Activated CD4-positive, alpha-beta T cell treated with anti-CD3 and anti-CD28 coated beads, Interleukin-2, amount 10 ng/mL, durations not matched to agents 7 days and 5 days (primary cell): ENCODE results near the gene PADI3. TPM values are rescaled to one million over a fixed set of nuclear protein-coding genes. Genes with fewer than 3 reads are reported as not detected.

Experiments used
- CTCF ChIA-PET: fragments of 350-600 bp; sonication (Branson Sonifier 250); formaldehyde crosslinking; loops from one replicate; lab custom pipeline; 2021; ENCODE audit warnings: antibody characterized with exemption; lab: Charles Lee
- POLR2A ChIA-PET: fragments of 350-600 bp; sonication (Branson Sonifier 250); formaldehyde crosslinking; loops from one replicate; lab custom pipeline; 2021; ENCODE audit warnings: antibody characterized with exemption; lab: Charles Lee
- DNase-seq: peaks from one replicate; pipeline ENCODE4 v3.0.0-alpha.2; 2020
- H3K27ac Mint-ChIP-seq: one replicate; pipeline ENCODE4 v1.8.0; 2021; ENCODE audit warnings: mild to moderate bottlenecking, moderate library complexity, mixed read lengths
- H3K27me3 Mint-ChIP-seq: one replicate; pipeline ENCODE4 v1.8.0; 2021; ENCODE audit warnings: mixed read lengths
- H3K36me3 Mint-ChIP-seq: one replicate; pipeline ENCODE4 v1.8.0; 2021; ENCODE audit warnings: low read depth, mixed read lengths
- H3K4me1 Mint-ChIP-seq: one replicate; pipeline ENCODE4 v1.8.0; 2021; ENCODE audit warnings: mixed read lengths
- H3K4me3 Mint-ChIP-seq: one replicate; pipeline ENCODE4 v1.8.0; 2021; ENCODE audit warnings: mild to moderate bottlenecking, moderate library complexity, mixed read lengths
- H3K9me3 Mint-ChIP-seq: one replicate; pipeline ENCODE4 v1.8.0; 2021; ENCODE audit warnings: mixed read lengths
- total RNA-seq, 2 experiments: library from RNA; stranded (reverse); gene quantifications; one replicate each; pipeline ENCODE4 v1.2.3, GENCODE V29; 2021

Gene PADI3, protein sequence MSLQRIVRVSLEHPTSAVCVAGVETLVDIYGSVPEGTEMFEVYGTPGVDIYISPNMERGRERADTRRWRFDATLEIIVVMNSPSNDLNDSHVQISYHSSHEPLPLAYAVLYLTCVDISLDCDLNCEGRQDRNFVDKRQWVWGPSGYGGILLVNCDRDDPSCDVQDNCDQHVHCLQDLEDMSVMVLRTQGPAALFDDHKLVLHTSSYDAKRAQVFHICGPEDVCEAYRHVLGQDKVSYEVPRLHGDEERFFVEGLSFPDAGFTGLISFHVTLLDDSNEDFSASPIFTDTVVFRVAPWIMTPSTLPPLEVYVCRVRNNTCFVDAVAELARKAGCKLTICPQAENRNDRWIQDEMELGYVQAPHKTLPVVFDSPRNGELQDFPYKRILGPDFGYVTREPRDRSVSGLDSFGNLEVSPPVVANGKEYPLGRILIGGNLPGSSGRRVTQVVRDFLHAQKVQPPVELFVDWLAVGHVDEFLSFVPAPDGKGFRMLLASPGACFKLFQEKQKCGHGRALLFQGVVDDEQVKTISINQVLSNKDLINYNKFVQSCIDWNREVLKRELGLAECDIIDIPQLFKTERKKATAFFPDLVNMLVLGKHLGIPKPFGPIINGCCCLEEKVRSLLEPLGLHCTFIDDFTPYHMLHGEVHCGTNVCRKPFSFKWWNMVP
- total RNA-seq, result not detected

DNA sequence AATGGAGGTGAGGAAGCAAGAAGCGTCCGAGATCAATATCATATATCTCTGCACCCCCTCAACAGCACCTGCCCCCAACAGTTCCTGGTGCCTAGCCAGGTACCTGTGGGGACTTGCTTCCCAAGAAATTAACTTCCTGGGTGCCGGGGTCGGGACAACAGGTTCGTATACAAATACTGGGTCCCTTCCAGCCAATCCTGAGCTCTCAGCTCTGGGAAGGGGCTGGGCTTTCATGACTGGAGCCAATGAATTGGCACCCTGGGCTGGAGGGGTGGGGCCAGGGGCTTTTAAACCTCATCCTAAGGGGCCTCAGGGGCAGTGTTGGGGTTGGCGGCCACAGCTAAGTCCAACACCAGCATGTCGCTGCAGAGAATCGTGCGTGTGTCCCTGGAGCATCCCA, at the start of gene PADI3:
Gene PADI3 (plus strand): TSS at position 318 of the 400 bp plus-strand sequence. CDS start 40 bp downstream, at position 358.
- H3K4me3 Mint-ChIP-seq, result no peak within 1 kb of the TSS
- POLR2A ChIA-PET, result no interaction called here
- CTCF ChIA-PET, result no interaction called here
- no peaks in the 10 kb centered on the region for H3K9me3 Mint-ChIP-seq
- H3K4me1 Mint-ChIP-seq, result no peaks in the 10 kb centered on the region
- no peaks in the 10 kb centered on the region for H3K36me3 Mint-ChIP-seq
- no peak for DNase-seq
- H3K27me3 Mint-ChIP-seq, result no peaks in the 10 kb centered on the region
- H3K27ac Mint-ChIP-seq, result no peak within 1 kb of the TSS

DNA sequence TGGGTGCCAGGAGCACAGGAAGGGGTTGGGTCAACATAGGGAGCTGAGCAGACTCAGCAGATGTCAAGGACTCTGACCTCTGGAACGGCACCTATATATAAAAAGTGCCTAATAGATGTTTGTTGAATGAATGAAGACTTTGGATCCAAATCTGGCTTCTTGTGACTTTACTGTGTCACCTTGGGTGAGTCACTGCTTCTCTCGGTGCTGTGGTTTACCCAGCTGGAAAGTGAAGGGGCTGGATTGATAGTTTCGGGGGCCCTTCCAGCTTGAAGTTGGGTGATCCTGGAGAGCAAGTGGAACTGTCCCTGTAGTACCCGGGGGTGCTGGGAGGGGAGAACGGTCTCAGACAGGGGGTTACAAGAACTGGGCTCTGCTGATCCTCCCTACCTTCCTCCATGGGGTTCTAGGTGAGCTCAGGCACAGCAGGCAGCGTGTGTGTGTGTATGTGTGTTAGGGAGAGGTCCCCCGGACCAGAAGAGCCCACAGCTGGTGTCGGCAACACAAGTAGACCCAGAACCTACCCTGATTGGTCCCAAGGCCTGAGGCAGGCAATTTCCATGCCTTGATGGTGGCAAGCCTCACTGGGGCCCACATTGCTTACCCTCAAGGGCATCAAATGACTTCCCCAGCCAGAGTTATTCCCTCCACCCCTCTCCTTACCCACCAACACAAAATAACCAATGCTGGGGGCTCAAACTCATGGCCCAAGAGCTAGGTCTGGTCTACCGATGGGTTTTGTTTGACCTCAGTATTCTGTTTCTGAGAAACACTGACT, 49.4 kb upstream of the PADI3 start:
- no peak overlapping the region for H3K4me3 Mint-ChIP-seq
- H3K27ac Mint-ChIP-seq, result no peak overlapping the region
- ChIA-PET POLR2A (no interaction called here), CTCF (interaction anchor here (1.1 to 1.6 kb wide), 3 partner anchors 9 to 13 kb away, joined by 3 to 4 read pairs (median 3); no protein-coding TSS in a partner anchor)
- H3K4me1 Mint-ChIP-seq, result peaks cover 45% of the 10 kb centered on the region
- peaks cover 16% of the 10 kb centered on the region for H3K27me3 Mint-ChIP-seq
- no peaks in the 10 kb centered on the region for H3K9me3 Mint-ChIP-seq
- H3K36me3 Mint-ChIP-seq, result no peaks in the 10 kb centered on the region
- no peak for DNase-seq

DNA sequence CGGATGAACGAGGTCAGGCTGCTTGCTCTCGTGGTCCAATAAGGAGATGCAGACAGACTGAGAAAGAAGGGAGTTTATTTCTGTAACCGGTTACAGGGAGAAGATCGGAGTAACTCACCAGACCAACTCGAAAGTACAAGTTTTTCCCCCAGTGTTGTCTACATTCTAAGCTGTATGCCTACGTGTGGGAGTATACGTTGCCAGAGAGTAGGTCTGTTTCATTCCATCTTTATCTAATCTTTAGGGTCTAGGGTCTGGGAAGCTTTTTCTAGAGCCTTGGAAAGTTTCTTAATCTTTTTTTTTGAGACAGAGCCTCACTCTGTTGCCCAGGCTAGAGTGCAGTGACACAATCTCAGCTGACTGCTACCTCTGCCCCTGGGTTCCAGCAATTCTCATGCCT, 48.7 kb upstream of the PADI3 start:
- Mint-ChIP-seq H3K4me1 (peaks cover 47% of the 10 kb centered on the region), H3K4me3 (no peak overlapping the region), H3K27ac (no peak overlapping the region), H3K9me3 (no peaks in the 10 kb centered on the region), H3K36me3 (no peaks in the 10 kb centered on the region), H3K27me3 (peaks cover 23% of the 10 kb centered on the region)
- CTCF ChIA-PET, result interaction anchor here (1.6 kb wide), 1 partner anchor 14 kb away, joined by 3 read pairs; no protein-coding TSS in a partner anchor
- DNase-seq, result no peak
- POLR2A ChIA-PET, result no interaction called here

DNA sequence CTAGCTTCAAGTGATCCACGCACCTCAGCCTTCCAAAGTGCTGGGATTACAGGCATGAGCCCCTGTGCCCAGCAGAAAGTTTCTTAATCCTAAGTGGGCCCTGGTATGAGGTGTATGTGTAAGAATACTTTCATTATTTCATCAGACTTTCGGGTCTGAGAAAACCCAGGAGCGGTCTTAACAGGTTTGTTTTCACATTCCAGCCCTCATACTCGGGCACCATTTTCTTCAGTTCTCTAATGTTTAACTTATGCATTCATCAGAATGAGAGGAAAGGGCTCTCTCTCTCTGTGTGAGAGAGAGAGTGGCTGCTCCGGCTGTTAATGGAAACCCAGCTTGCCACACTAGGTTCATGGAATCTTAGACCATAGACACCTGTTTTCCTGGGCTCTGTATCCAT, 48.1 kb upstream of the PADI3 start:
- Mint-ChIP-seq H3K27me3 (peaks cover 26% of the 10 kb centered on the region), H3K36me3 (no peaks in the 10 kb centered on the region), H3K4me1 (peaks cover 47% of the 10 kb centered on the region), H3K4me3 (no peak overlapping the region), H3K9me3 (no peaks in the 10 kb centered on the region), H3K27ac (no peak overlapping the region)
- CTCF ChIA-PET, result interaction anchor here (1.6 kb wide), 1 partner anchor 14 kb away, joined by 3 read pairs; no protein-coding TSS in a partner anchor
- no peak for DNase-seq
- POLR2A ChIA-PET, result no interaction called here

DNA sequence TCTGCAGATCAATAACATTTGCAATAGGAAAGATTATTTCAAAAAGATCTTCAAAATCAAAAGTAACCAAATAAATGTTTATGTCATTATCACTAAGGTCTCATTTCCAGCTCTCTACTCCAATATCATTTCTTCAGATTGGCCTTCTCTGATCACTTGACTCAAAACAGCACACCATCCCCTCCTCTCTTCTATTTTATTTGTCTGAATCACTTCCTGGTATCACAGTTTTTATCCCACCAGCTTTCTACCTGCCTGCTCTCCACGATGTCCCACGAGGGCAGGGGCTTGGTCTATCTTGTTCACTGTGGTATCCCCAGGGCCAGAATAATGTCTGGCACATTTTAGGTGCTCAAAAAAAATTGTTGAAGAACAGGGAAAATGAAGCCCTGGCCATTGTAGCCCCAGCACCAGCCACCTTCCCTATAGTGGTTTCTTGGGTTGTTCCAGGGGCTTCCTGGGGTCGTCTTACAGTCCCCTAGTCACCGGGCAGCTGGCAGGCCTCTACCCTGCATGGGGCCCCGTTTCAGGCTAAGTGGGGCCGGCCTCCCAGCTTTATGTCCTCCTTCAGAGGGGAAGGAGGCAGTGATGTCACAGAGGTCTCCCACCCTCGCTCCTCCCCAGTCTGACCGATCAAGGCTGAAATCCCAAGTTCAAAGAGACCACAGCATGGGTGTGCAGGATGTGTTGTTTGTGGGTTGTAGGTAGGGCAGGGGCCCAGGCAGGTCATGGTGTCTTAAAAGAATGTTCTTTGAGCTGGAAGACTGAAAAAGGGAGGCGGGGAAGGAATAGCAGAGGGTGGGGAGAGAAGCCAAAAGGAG, 47.5 kb upstream of the PADI3 start:
- Mint-ChIP-seq H3K4me3 (peak overlapping the region; percentile 59), H3K27me3 (peaks cover 29% of the 10 kb centered on the region), H3K36me3 (no peaks in the 10 kb centered on the region), H3K4me1 (peaks cover 48% of the 10 kb centered on the region), H3K27ac (peak overlapping the region; percentile 87), H3K9me3 (no peaks in the 10 kb centered on the region)
- POLR2A ChIA-PET, result no interaction called here
- peak; percentile 60 for DNase-seq
- CTCF ChIA-PET, result interaction anchor here (0.6 kb wide), 1 partner anchor 72 kb away, joined by 3 read pairs; no protein-coding TSS in a partner anchor

DNA sequence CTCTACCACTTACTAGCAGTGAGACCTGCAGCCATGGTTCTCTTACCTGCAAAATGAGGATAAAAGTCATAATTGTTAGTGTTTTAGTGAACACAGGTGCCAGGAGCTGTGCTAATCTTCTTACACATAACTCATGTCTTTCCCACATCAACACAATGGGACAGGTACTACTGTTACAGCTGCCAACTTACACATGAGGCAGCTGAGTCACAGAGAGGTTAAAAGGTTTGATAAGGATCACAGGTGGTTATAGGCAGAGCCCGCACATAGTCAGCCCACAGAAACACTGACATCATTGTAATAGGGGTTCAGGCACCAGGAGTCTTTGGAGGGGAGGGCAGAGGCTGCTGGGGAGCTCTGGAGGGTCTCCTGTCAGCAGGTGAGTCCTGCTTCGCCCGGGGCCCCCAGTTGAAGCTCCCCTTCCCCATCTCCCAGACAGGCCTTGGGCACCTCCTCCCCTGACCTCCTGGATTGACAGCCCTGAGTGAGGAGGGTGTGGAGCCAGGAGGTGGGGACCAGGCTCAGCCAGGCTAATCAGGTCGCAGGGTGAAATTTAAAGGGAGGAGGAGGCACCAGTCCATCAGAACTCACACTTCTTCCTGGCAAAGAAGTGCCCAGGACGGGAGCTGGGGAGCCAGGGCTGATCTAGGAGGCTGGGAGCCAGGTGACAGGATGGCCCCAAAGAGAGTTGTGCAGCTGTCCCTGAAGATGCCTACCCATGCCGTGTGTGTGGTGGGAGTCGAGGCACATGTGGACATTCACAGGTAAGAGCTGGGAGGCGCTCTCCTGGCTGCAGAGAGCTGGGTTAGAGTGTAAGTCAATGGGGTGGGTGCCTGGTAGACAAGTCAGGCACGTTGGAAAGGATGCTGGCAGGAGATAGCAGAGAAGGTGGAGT, 44.1 kb upstream of the PADI3 start, which contains the start of gene PADI1:
Gene PADI1 (plus strand): TSS at position 583 of the 895 bp plus-strand sequence. CDS start 90 bp downstream, at position 673.
- no peaks in the 10 kb centered on the region for H3K9me3 Mint-ChIP-seq
- ChIA-PET CTCF (interaction anchor here (0.9 to 1.4 kb wide), 2 partner anchors 8 to 35 kb away, joined by 3 to 4 read pairs; no protein-coding TSS in a partner anchor), POLR2A (no interaction called here)
- no peak within 1 kb of the TSS for H3K27ac Mint-ChIP-seq
- H3K4me1 Mint-ChIP-seq, result peaks cover 60% of the 10 kb centered on the region
- peaks cover 29% of the 10 kb centered on the region for H3K27me3 Mint-ChIP-seq
- no peak within 1 kb of the TSS for H3K4me3 Mint-ChIP-seq
- H3K36me3 Mint-ChIP-seq, result no peaks in the 10 kb centered on the region
- no peak for DNase-seq

DNA sequence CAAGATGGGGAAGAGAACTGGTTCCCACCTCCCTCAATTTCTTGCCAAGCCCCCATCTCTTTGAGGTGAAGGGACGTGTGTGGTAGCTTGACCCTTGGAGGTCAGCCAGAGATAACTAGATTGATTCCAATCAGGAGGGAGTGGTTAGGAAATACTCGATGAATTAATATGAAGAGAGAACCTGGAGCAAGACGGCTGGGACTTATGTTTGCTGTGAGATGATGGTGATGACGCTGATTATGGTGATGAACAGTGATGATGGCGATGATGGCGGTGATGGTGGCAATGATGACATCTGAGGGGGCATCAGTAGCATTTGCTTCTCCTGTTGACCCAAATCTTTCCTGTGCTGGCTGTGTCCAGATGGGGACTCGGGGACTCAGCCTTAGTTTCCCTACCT, 43.2 kb upstream of the PADI3 start:
- no peak for DNase-seq
- Mint-ChIP-seq H3K4me3 (no peak overlapping the region), H3K4me1 (peaks cover 59% of the 10 kb centered on the region), H3K27ac (no peak overlapping the region), H3K27me3 (peaks cover 29% of the 10 kb centered on the region), H3K36me3 (no peaks in the 10 kb centered on the region), H3K9me3 (no peaks in the 10 kb centered on the region)
- ChIA-PET POLR2A (no interaction called here), CTCF (interaction anchor here (1.4 kb wide), 1 partner anchor 36 kb away, joined by 4 read pairs; no protein-coding TSS in a partner anchor)

DNA sequence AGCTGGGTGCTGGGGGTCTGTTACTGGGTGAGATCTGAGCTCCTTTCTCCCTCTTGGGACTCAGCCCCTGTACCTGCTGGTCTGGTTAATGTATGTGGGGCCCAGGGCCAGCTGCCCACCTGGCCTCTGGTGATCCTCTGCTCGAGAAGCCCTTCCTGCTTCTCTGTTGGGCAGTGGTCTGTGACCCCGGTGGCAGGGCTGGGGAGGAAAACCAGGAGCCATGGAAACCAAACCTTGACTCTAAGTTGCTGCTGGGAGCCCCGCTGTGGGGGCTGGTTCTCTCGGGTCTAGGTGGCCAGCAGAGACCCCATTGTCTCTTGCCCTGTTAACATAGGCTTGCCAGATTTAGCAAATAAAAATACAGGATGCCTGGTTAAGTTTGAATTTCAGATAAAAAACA, 42.7 kb upstream of the PADI3 start:
- DNase-seq, result no peak
- peaks cover 53% of the 10 kb centered on the region for H3K4me1 Mint-ChIP-seq
- H3K9me3 Mint-ChIP-seq, result no peaks in the 10 kb centered on the region
- H3K27me3 Mint-ChIP-seq, result peaks cover 29% of the 10 kb centered on the region
- no peaks in the 10 kb centered on the region for H3K36me3 Mint-ChIP-seq
- no peak overlapping the region for H3K27ac Mint-ChIP-seq
- CTCF ChIA-PET, result interaction anchor here (1.4 kb wide), 1 partner anchor 36 kb away, joined by 4 read pairs; no protein-coding TSS in a partner anchor
- no peak overlapping the region for H3K4me3 Mint-ChIP-seq
- POLR2A ChIA-PET, result no interaction called here

DNA sequence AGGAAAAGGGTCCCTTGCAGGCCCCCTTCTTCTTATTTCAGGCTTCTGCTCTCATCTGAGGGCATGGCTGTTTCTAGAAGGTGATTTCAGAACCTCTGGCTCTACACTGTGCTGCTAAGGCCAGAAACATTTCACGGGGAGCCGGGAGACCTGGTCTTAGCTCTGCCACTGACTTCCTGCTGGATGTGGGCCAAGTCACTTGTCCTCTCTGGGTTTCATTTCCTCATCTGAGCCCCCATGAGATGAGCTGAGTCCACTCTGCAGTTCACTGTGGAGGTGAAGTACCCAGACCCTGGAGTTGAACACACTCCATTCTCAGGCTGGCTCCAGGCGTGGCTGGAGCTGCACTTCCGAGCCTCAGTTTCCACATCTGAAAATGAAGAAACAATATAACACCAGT, 41.9 kb upstream of the PADI3 start:
- ChIA-PET CTCF (interaction anchor here (1.0 to 1.2 kb wide), 2 partner anchors 15 to 23 kb away, joined by 3 to 4 read pairs; no protein-coding TSS in a partner anchor), POLR2A (no interaction called here)
- Mint-ChIP-seq H3K27ac (no peak overlapping the region), H3K4me1 (peaks cover 48% of the 10 kb centered on the region), H3K9me3 (no peaks in the 10 kb centered on the region), H3K4me3 (no peak overlapping the region), H3K36me3 (no peaks in the 10 kb centered on the region), H3K27me3 (peaks cover 29% of the 10 kb centered on the region)
- DNase-seq, result no peak

DNA sequence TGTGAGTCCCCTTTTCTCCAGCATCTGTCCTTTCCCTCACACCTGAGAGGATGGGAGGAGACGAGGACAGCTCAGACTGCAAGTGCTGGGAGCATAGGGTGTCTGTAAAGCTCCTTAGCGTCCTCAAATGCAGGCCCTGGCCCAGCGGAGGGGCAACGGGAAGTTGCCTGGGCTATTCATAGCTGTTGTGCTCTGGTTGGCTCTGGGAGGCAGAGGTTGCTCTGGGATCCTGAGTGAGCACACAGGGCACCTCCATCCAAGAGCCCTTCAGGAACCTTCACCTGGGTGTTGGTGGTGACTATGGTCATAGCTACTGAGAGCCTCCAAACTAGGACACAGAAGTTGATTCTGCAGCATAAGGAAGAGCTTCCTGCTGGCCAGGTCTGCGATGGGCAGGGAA, 41.4 kb upstream of the PADI3 start:
- Mint-ChIP-seq H3K36me3 (no peaks in the 10 kb centered on the region), H3K27me3 (peaks cover 32% of the 10 kb centered on the region), H3K4me1 (peaks cover 48% of the 10 kb centered on the region), H3K4me3 (no peak overlapping the region), H3K9me3 (no peaks in the 10 kb centered on the region), H3K27ac (no peak overlapping the region)
- POLR2A ChIA-PET, result no interaction called here
- DNase-seq, result no peak
- CTCF ChIA-PET, result interaction anchor here (0.8 to 1.2 kb wide), 3 partner anchors 15 to 80 kb away, joined by 3 to 4 read pairs (median 3); no protein-coding TSS in a partner anchor

DNA sequence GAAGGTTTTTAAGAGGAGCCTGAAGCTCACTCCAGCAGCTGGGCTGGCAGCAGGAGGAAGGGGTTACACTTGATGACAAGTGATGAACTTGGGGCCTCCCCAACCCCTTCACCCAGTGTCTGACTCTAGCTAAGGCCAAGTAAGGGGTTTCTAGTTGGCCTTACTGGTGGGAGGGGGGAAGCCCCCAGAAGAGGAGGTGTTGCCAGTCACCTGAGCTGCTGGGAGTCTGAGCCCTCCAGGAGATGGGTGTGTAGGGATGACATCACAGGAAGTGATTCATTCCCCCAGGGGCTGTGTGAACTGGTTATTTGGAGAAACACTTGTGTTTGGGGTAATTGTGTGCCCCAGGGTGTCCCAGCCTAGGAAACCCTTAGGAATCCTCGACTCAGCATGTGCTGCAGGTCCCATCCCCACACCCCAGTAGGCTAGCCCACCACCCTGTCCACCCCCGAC, 40.9 kb upstream of the PADI3 start:
- POLR2A ChIA-PET, result no interaction called here
- CTCF ChIA-PET, result interaction anchor here (0.8 to 1.2 kb wide), 4 partner anchors 14 to 79 kb away, joined by 3 to 5 read pairs (median 4); no protein-coding TSS in a partner anchor
- Mint-ChIP-seq H3K36me3 (no peaks in the 10 kb centered on the region), H3K9me3 (no peaks in the 10 kb centered on the region), H3K4me3 (no peak overlapping the region), H3K4me1 (peaks cover 48% of the 10 kb centered on the region), H3K27ac (peak overlapping the region; percentile 26), H3K27me3 (peaks cover 34% of the 10 kb centered on the region)
- DNase-seq, result peak; percentile 40
